ENCODE data around the gene SYT14. TPM values are rescaled to one million over a fixed set of nuclear protein-coding genes. Genes with fewer than 3 reads are reported as not detected.

Gene SYT14
- total and polyA plus RNA-seq, 2 of the 4 experiments (the other 2 are of a cell fraction): 0.14 to 1.3 TPM

GRCh38 chr1:210085359-210085758, 147.3 kb downstream of the SYT14 start:
- in situ Hi-C loops (cut with MboI; ENCODE audit: low sequenced_read_pairs): no loop called here

More at GRCh38 chr1:210085359-210085758, 147.3 kb downstream of the SYT14 start:
- Histone ChIP-seq H2BK120ac (ENCODE audit: low read depth, low read length) (no peak overlapping the region), H3K79me1 (ENCODE audit: low read depth in 1 of 2, low read length in 2 of 2) (no peaks in the 10 kb centered on the region), H2AK9ac (replicated peaks; ENCODE audit: low read depth, low read length, poor library complexity) (no peak overlapping the region), H4K91ac (ENCODE audit: insufficient read depth, low read depth, low read length) (no peak overlapping the region), H4K8ac (ENCODE audit: low read depth in 2 of 2, low read length in 2 of 2) (no peak overlapping the region), H3K27me3 (ENCODE audit: control insufficient read depth, insufficient read depth, low read length) (no peaks in the 10 kb centered on the region), H3K4me2 (ENCODE audit: low read depth, low read length) (no peak overlapping the region), H3K56ac (ENCODE audit: extremely low read depth, insufficient read depth, low read length) (no peak overlapping the region), H2AFZ (replicated peaks; ENCODE audit: low read length, poor library complexity) (no peak overlapping the region), H4K5ac (ENCODE audit: low read depth, low read length) (no peak overlapping the region), H3K36me3 (ENCODE audit: control insufficient read depth, insufficient read depth, low read length) (no peaks in the 10 kb centered on the region), H3K27ac (ENCODE audit: insufficient read depth, low read length) (no peak overlapping the region), H3K14ac (replicated peaks; ENCODE audit: low read depth, low read length) (no peak overlapping the region), H3K4me3 (ENCODE audit: insufficient read depth, low read depth, low read length) (no peak overlapping the region), H3K9me1 (ENCODE audit: insufficient read depth, low read length) (peaks cover 4% of the 10 kb centered on the region; the same call in 1 of the 2 replicates), H3K9ac (ENCODE audit: low read depth, low read length) (no peak overlapping the region), H4K20me1 (ENCODE audit: insufficient read depth, low read length) (no peaks in the 10 kb centered on the region), H3K18ac (ENCODE audit: low read depth, low read length) (no peak overlapping the region), H3K23ac (ENCODE audit: low read depth, low read length) (no peak overlapping the region), H2AK5ac (ENCODE audit: low read depth, low read length) (no peak overlapping the region), H2BK20ac (ENCODE audit: low read depth, low read length) (no peak overlapping the region), H2BK15ac (ENCODE audit: low read depth, low read length) (no peak overlapping the region), H2BK5ac (ENCODE audit: low read depth, low read length, poor library complexity, severe bottlenecking) (no peak overlapping the region), H3K9me3 (ENCODE audit: control insufficient read depth, insufficient read depth, low read length) (0 out of 2 replicates have a peak, but pooled peaks cover 2% of the 10 kb centered on the region), H3K4me1 (ENCODE audit: control insufficient read depth, insufficient read depth, low read length) (no peaks in the 10 kb centered on the region), H3K4ac (ENCODE audit: low read depth, low read length) (no peak overlapping the region)
- no peak for TF ChIP-seq BHLHE40 (IDR thresholded peaks at IDR 0.05; ENCODE audit: low read depth, low read length)
- no peak for TF ChIP-seq SMC3 (IDR thresholded peaks at IDR 0.05; ENCODE audit: low read depth, low read length)
- TF ChIP-seq, protein P1, sequence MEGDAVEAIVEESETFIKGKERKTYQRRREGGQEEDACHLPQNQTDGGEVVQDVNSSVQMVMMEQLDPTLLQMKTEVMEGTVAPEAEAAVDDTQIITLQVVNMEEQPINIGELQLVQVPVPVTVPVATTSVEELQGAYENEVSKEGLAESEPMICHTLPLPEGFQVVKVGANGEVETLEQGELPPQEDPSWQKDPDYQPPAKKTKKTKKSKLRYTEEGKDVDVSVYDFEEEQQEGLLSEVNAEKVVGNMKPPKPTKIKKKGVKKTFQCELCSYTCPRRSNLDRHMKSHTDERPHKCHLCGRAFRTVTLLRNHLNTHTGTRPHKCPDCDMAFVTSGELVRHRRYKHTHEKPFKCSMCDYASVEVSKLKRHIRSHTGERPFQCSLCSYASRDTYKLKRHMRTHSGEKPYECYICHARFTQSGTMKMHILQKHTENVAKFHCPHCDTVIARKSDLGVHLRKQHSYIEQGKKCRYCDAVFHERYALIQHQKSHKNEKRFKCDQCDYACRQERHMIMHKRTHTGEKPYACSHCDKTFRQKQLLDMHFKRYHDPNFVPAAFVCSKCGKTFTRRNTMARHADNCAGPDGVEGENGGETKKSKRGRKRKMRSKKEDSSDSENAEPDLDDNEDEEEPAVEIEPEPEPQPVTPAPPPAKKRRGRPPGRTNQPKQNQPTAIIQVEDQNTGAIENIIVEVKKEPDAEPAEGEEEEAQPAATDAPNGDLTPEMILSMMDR (conservative IDR thresholded peaks at IDR 0.05; ENCODE audit: low read depth, low read length): no peak
- no peak for TF ChIP-seq NFE2L2 (IDR thresholded peaks at IDR 0.05; ENCODE audit: low read depth, low read length)
- no peak for TF ChIP-seq POLR2A (IDR thresholded peaks at IDR 0.05; ENCODE audit: low read depth, low read length)
- TF ChIP-seq RFX5 (IDR thresholded peaks at IDR 0.05; ENCODE audit: low read depth, low read length): no peak
- TF ChIP-seq MXI1 (IDR thresholded peaks at IDR 0.05; ENCODE audit: borderline replicate concordance, low read depth, low read length): no peak
- no peak for TF ChIP-seq FOS (IDR thresholded peaks at IDR 0.05; ENCODE audit: low read depth, low read length)
- no peak for TF ChIP-seq RAD21 (IDR thresholded peaks at IDR 0.05; ENCODE audit: low read length)
- no peak for TF ChIP-seq ELK1 (IDR thresholded peaks at IDR 0.05; ENCODE audit: borderline replicate concordance, low read depth, low read length)
- TF ChIP-seq CEBPB (IDR thresholded peaks at IDR 0.05; ENCODE audit: low read depth, low read length): no peak
- no peak for TF ChIP-seq RCOR1 (IDR thresholded peaks at IDR 0.05; ENCODE audit: insufficient replicate concordance, low read length)
- TF ChIP-seq CHD1 (IDR thresholded peaks at IDR 0.05; ENCODE audit: low read depth, low read length): no peak
- BruUV-seq (replicated peaks): no TSS peak
- ChIA-PET CTCF (no interaction called here), POLR2A (ENCODE audit: unreplicated experiment) (no interaction called here)
- dilution Hi-C loops (cut with HindIII; ENCODE audit: low sequenced_read_pairs, unreplicated experiment): no loop called here
- intact Hi-C loops (cut with micrococcal nuclease): no loop called here
- WGBS, 2 experiments (ENCODE audit: extremely low coverage in 2 of 2, insufficient read length in 1 of 2): no CpG with 5 or more reads among the region's 1 CpG
- ATAC-seq (ENCODE audit: low read depth) (no peak), DNase-seq (no peak)
